ENCODE results near the gene IGSF23.
"Not testable (repeated sequence)": the region's sequence is repeated elsewhere in the genome, so short reads cannot be mapped to it uniquely, and the experiment has no call there.

IGSF23 gene

DNA sequence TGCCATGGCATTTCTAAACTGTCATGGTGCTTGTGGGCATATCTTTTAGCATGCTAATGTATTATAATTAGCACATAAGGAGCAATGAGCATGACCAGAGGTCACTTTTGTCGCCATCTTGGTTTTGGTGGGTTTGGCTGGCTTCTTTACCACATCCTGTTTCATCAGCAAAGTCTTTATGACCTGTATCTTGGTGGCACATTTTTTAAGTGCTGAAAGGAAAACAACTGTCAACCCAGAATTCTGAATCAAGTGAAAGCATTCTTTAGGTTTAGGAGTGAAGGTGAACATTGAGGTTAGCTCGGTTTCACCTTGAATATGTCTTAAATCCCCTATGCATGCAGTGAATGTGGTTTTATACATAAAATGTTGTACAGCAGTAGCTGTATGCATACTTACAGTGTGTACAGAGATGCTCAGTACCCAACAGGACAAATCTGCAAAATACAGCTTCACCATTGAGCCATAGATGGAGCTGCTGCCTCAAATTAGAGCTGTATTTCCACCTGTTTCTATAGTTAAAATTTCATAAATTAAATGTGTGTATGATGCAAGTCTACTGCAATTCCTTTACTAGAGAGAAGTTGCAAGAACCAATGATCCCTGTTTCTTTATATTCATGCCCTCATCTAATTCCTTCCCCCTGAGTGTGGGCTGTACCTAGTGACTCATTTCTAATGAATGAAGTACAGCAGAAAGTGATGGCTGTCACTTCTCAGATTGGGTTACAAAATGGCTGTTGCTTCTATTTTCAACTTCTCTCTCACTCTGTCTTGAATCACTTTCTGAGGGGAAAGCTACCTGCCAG, 25.2 kb upstream of the IGSF23 start:
- DNase-seq (ENCODE audit: low read depth in 1 of 2, low spot score in 1 of 2): no peak

DNA sequence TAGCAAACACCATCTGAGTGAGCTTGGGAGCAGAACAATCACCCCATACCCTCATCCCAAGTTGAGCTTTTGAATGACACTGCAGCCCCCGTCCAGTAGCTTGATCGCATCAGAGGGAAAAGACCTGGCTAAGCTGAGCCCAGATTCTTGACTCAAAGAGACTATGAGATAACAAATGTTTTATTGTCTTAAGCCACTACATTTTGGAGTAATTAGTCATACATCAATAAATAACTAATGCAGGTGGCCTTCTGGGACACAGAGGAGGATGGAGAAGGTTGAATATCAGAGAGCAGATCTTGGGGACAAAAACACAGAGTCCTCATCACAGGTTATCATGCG, 24.6 kb upstream of the IGSF23 start:
- DNase-seq (ENCODE audit: low read depth in 1 of 2, low spot score in 1 of 2): no peak

DNA sequence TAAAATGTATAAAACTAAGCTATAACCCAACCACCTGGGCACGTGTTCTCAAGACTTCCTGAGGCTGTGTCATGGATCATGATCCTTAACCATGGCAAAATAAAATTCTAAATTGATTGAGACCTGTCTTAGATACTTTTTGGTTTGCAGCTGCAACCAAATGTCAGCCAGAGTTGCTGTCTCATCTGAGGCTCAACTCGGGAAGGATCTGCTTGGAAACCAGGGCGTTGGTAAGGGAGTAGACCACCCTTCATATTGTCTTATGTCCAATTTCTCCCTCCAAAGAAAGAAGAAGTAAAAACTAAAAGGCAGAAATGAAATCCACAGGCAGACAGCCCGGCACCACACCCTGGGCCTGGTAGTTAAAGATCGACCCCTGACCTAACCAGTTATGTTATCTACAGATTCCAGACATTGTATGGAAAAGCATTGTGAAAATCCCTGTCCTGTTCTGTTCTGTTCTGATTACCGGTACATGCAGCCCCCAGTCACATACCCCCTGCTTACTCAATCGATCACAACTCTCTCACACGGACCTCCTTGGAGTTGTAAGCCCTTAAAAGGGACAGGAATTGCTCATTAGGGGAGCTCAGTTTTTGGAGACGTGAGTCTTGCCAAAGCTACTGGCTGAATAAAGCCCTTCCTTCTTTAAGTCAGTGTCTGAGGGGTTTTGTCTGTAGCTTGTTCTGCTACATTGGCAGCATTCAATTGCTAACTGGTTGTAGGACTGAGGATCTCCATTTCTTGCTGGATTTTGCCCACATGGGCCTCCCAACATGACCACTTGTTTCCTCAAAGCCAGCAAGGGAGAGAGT, 22.9 kb upstream of the IGSF23 start:
- DNase-seq (ENCODE audit: low read depth in 1 of 2, low spot score in 1 of 2): no peak

DNA sequence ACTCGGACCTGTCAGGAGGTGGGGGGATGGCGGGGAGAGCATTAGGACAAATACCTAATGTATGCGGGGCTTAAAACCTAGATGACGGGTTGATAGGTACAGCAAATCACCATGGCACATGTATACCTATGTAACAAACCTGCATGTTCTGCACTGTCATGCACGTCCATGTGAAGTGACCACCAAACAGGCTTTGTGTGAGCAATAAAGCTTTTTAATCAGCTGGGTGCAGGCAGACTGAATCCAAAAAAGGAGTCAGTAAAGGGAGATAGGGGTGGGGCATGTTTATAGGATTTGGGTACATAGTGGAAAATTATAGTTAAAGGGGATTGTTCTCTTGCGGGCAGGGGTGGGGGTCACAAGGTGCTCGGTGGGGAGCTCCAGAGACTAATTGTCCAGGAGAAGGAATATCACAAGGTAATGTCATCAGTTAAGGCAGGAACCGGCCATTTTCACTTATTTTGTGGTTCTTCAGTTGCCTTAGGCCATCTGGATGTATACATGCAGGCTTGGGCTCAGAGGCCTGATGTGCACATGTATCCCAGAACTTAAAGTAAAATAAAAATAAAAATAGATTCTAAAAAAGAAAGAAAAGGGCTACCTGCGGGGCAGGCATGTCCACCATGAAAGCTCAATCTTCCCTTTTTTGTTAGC, 21.9 kb upstream of the IGSF23 start:
- DNase-seq (ENCODE audit: low read depth in 1 of 2, low spot score in 1 of 2): not testable (repeated sequence)

DNA sequence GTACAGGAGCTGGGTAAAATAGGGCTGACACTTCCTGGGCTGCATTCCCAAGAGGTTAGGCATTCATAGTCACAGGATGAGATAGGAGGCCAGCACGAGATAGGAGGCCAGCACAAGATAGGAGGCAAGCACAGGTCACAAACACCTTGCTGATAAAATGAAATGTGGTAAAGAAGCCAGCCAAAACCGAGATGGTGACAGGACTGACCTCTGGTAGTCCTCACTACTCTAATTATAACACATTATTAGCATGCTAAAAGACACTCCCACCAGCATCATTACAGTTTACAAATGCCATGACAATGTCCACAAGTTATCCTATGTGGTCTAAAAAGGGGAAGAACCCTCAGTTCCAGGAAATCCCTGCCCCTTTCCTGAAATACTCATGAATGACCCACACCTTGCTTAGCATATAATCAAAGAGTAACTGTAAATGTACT, 20.9 kb upstream of the IGSF23 start:
- DNase-seq (ENCODE audit: low read depth in 1 of 2, low spot score in 1 of 2): no peak

DNA sequence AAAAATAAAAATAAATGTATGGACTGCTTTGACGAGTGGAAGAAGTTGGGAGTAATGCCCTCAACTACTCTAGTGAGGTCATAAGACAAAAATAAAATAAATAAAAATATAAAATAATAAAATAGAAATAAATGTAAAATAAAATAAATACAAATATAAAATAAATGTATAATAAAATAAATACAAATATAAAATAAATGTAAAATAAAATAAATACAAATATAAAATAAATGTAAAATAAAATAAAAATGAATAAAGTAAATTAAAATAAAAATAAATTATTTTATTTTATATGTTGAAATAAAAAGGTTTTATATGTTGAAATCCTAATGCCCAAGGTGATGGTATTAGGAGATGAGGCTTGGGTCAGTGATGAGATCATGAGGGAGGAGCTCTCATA, 20.1 kb upstream of the IGSF23 start:
- no peak for DNase-seq (ENCODE audit: low read depth in 1 of 2, low spot score in 1 of 2)

DNA sequence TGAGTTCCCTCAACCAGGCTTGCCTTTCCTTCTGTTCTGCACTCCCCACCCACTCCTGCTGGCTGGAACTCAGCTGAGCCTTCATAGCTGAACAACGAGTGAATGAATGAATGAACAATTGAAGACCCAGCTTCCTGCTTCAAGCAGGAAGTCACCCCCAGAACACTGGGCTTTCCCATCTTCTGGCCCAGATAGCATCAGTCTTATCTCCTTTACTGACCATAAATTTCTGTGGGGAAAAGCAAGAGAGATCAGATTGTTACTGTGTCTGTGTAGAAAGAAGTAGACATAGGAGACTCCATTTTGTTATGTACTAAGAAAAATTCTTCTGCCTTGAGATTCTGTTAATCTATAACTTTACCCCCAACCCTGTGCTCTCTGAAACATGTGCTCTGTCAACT, 19.5 kb upstream of the IGSF23 start:
- DNase-seq (ENCODE audit: low read depth in 1 of 2, low spot score in 1 of 2): not testable (repeated sequence)

DNA sequence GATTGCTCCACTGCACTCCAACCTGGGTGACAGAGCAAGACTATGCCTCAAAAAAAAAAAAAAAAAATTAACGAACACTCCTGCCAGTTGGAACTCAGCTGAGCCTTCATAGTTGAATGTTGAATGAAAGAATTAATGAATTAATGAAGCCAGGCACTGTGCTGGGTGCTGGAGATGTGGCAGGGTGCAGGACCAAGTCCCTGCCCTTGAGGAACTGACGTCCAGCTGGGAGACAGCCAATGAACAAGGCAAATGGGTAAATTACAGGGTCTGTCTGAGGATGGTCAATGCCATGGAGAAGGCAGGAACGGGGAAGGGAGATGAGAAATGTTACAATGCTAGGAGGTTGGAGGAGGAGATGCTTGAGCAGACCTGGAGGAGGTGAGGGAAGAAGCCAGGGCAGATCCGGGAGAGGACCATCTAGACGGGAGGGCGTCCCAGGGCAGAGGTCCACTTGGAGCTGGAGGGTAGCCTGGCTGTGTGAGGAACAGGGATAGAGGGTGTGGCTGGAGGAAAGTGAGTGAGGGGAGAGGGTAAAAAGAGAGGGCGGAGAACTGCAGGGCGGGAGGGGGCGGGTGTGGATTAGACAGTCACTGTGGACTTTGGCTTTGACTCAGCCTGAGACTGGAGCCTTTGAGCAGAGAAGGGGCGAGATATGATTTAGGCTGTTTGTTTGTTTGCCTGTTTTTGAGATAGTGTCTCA, 16.8 kb upstream of the IGSF23 start:
- no peak for DNase-seq (ENCODE audit: low read depth in 1 of 2, low spot score in 1 of 2)

DNA sequence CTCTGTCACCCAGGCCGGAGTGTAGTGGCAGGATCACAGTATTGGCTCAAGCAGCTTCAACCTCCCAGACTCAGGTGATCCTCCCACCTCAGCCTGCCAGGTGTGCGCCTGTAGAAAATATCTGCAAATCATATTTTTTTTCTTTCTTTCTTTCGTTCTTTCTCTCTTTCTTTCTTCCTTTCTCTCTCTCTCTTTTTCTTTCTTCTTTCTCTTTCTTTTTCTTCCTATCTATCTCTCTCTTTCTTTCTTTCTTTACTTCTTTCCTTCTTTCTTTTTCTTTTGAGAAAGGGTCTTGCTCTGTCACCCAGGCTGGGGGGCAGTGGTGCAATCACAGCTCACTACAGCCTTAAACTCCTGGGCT, 16.3 kb upstream of the IGSF23 start:
- no peak for DNase-seq (ENCODE audit: low read depth in 1 of 2, low spot score in 1 of 2)

DNA sequence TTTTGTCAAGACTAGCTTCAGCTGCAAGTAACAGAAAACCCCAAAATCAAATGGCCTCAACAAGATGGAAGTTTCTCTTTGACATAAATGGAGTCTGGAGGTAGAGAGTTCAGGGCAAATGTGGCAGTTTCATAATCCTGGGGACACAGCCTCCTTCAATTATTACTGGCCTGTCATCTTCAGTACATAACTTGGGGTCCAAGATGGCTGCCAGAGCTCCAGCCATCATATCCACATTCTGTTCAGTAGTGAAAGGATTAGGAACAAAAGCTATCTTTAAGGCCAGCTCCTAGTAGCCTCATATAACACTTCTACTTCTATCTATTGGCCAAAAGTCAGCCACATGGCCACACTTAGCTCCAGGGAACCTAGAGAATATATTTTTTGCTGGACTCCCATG, 15.0 kb upstream of the IGSF23 start:
- DNase-seq (ENCODE audit: low read depth in 1 of 2, low spot score in 1 of 2): no peak

DNA sequence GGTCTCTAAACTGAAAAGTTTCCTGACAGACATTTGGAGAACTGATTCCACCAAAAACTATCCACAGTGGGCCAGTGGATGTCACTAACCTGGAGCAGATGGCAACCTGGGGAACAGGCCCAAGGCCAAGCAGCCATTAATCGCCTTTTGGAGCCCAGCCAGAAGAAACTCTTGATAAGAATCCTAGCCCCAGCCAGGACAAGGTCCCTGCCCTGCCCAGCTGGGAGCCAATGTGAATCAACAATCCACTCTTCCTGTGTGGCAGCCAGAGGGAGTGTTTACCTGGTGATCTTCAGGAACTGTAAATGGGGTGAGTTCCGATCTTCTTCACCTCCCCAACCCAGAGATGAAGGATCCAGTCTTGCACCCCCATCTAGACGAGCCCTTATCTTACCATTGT, 14.5 kb upstream of the IGSF23 start:
- DNase-seq (ENCODE audit: low read depth in 1 of 2, low spot score in 1 of 2): no peak

DNA sequence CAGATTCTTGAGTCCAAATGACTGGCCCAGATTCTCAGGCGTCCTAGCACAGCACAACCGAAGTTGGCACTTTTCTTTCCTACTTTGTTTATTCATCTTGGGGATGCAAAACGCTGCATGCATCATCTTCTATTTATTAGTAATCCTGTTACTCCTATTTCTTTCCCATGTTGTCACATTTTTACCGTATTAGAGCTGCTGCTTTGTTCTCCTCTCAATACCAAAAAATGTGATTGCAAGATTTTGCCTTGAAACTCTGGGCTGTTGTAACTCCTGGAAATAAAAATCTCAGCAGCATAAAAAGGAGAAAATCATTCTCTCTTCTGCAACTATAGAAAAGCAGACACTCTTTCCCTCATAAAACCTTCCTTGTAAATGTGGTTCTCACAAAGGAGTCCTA, 12.9 kb upstream of the IGSF23 start:
- no peak for DNase-seq (ENCODE audit: low read depth in 1 of 2, low spot score in 1 of 2)

DNA sequence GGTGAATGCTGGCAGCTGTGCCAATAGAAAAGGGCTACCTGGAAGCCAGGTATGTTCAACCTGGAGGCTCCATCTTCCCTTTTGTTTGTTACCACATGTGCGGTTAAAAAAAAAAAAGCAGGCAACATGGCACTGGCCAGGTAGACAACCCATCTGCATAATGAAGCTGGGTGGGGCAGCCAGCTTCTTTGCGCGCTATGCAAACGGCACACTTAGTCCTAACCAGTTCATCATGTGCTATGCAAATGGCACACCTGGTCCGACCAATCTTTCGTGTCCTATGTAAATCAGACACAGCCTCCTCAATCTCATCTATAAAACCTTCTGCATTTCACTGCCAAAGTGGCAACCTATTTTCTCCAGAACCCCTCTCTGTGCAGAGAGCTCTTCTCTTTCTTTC, 11.3 kb upstream of the IGSF23 start:
- DNase-seq (ENCODE audit: low read depth in 1 of 2, low spot score in 1 of 2): no peak

DNA sequence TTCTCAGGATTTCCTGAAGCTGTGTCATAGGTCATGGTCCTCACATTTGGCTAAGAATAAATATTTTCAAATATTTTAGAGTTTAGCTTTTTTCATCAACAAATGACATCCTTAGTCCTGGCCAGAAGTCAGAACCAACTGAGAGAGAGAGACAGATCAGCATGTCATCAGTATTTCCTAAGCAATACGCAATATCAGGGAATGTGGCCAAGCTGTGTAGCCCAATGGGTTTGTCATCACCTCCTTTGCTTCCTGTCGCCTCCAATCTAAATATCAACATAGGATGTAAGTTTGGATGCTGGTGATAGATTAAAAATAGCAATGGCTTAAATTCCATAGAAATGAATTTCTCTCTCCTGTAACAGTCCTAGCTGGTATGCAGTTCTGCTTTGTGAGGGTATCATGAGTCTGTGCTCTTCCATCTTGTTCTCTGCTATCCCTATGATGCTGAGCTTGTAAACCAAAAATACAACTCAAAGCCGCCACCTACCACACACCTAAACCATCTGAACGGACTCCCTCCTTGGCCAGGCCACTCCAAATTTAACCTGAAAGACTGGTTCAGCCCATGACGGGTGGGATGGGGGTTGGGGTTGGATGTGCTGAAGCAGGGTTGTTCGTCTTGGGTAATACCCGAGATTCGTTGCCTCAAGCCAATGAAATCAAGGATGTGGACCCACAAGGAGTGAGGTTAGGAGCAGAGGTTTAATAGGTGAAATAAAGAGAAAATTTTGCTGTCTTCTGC, 10.0 kb upstream of the IGSF23 start:
- no peak for DNase-seq (ENCODE audit: low read depth in 1 of 2, low spot score in 1 of 2)

DNA sequence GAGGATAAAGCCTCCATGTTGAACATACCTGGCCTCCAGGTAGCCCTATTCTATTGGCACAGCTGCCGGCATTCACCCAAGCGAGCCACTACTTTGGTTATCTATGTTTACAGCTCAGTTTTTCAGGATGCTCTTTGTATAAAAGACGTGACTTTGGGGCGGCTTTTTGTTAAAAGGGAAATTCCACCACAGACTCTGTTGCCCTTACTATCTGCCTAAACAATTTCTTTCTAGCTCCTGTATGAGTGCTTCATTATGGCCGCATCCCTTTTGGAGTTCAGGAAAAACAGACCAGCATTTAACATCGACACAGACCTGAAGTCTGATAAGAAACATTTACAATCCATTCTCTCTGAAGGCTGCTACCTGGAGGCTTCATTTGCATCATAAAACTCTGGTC, 9.1 kb upstream of the IGSF23 start:
- DNase-seq (ENCODE audit: low read depth in 1 of 2, low spot score in 1 of 2): no peak

DNA sequence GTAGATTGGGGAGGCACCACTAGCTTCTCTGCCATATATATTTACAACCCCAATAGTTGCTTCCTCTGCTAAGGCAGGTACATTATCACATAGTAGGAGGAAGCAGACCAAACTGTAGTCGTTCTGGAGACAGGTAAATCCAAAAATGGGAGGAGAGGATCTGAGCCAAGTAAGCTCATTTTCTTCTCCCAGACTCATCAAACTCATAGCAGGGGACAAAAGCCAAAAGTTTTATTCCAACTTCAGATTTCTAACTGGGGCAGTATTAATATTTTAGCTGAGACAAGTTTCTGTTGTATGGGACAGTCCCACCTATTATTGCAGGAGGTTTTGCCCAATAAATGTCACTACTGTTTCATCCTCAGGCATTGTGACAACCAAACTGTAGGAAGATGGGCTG, 7.8 kb upstream of the IGSF23 start:
- no peak for DNase-seq (ENCODE audit: low read depth in 1 of 2, low spot score in 1 of 2)

DNA sequence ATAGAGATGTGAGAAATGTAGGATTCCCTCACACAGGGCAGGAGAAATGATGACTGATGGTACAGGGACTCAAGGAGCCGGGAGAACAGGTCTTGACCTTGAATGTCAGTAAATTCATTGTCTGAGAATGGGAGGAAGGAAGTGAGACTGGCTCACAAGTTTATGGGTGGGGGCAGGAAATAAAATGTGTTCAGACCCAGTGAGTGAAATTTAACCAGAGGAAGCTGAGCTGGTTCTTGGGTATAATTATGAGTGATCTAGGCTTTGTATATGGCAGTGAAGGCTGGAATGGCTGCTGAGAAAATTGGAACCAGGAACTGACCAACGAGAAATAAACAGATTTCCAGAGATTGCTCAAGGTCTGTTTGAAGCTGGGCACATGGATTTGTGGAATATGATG, 6.3 kb upstream of the IGSF23 start:
- no peak for DNase-seq (ENCODE audit: low read depth in 1 of 2, low spot score in 1 of 2)

DNA sequence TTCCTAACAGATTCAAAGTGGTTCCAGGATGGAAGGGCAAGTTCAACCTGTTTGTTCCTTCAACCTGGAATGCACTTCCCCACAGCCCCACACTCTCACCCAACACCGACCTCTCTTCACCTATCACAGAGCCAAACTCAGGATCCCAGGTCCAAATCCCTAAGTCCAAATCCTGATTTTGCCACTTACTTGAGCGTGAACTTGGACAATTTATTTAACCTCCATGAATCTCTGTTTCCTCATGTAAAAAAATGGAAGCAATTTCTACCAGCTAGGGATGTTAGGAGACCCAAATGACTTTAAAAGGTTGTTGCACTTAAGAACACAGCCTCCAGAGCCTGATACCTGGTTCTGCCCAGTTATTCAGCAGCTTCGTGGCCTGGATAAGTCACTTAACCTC, 5.4 kb upstream of the IGSF23 start:
- no peak for DNase-seq (ENCODE audit: low read depth in 1 of 2, low spot score in 1 of 2)

DNA sequence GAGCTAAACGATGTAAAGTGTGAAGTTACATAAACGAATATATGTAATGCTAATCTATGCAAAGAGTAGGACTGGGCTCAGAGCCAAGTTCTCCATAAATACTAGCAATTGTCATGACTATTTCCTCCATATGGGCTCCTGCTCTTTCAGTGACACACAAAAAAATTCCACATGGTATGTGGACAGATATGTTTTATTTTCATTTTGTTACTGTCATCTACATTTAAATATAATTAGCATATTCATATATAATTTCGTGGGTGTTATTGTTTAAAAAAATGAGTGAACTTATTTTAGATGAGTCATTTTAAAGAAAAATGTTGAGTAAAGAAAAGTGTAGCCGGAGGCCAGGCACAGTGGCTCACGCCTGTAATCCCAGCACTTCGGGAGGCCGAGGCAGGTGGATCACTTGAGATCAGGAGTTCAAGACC, 5.0 kb upstream of the IGSF23 start:
- no peak for DNase-seq (ENCODE audit: low read depth in 1 of 2, low spot score in 1 of 2)

DNA sequence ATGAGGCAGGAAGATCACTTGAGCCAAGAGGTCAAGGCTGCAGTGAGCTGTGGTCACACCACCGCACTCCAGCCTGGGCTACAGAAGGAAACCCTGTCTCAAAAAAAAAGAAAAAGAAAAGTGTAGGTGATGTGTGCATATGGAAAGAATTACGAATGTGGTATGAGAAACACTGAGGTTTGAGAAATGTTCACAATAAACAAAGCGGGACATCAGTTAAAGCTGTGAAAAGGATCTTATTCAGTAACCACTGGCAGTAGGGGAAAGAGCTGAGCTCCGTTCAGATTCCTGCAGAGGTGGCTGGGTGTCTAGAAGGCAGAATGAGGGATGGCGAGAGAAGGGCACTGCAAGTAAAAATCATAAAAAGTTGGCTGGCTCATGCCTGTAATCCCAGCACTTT, 4.1 kb upstream of the IGSF23 start:
- no peak for DNase-seq (ENCODE audit: low read depth in 1 of 2, low spot score in 1 of 2)

DNA sequence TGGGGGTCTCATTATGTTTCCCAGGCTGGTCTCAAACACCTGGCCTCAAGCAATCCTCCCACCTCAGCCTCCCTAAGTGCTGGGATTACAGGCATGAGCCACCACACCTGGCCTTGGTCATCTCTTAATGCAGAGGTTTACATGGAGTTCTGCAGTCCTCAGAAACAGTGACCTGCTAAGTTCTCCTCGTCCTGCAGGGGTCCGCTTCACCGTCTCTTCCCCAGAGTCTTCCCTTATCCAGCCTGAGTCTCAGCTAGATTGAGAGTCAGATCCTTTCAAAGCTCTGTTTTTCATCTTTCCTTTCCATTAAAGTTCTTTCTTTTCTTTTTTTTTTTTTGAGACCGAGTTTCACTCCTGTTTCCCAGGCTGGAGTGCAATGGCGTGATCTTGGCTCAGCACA, 2.9 kb upstream of the IGSF23 start:
- not testable (repeated sequence) for DNase-seq (ENCODE audit: low read depth in 1 of 2, low spot score in 1 of 2)

All from activated T-helper 1 cell treated with anti-CD3 and anti-CD28 coated beads, Interleukin-2, amount 50 U/mL, for 16 hours (primary cell).